ENCODE data around the gene LINC00632.
"Not testable (repeated sequence)": the region's sequence is repeated elsewhere in the genome, so short reads cannot be mapped to it uniquely, and the experiment has no call there.

The LINC00632 gene

DNA sequence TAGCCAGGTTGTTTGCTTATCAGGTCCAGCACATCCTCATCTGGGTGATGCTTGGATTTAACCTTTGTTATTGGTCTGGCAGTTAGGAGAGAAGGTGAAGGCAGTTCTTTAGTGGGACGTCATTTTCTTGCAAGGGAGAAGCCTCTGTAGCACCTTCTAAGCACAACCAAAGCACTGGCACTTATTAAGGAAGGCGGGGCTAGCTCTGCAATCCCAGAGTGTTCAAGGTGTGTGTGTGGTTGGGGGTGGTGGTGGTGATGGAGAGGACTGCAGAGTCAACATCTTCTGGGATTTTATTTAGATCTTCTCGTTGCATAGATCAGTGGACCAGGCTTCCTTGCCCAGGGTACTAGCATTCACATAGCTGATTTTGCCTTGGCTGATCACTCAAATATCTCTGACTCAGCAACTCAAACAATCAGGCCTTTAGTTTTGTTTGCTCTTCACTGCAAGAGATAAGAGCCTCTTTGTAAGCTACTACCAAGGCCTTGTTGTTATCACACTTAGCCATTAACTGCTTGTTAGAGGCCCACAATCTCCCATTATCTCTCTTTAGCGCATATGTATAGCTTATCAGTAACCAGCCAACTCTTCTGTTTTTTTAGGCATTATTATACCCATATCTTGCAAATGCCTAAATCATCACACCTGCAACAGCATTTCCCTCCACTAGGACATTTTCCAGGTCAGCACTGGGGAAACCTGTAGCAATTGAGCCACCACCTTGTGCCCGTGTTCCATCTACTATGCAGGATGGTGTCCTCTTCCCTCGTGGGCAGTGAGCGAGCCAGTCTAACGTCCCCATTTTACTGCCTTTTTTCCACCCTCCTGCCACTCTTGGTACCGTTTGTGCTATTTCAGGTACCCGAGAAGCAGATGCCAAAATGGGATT lies 36.5 kb upstream of the LINC00632 start:
- no peak overlapping the region for H3K4me3 ChIP-seq (ENCODE audit: low read length)
- no peak for TF ChIP-seq EZH2phosphoT487 (IDR thresholded peaks at IDR 0.05; ENCODE audit: borderline replicate concordance, low read length)
- TF ChIP-seq, protein P1, sequence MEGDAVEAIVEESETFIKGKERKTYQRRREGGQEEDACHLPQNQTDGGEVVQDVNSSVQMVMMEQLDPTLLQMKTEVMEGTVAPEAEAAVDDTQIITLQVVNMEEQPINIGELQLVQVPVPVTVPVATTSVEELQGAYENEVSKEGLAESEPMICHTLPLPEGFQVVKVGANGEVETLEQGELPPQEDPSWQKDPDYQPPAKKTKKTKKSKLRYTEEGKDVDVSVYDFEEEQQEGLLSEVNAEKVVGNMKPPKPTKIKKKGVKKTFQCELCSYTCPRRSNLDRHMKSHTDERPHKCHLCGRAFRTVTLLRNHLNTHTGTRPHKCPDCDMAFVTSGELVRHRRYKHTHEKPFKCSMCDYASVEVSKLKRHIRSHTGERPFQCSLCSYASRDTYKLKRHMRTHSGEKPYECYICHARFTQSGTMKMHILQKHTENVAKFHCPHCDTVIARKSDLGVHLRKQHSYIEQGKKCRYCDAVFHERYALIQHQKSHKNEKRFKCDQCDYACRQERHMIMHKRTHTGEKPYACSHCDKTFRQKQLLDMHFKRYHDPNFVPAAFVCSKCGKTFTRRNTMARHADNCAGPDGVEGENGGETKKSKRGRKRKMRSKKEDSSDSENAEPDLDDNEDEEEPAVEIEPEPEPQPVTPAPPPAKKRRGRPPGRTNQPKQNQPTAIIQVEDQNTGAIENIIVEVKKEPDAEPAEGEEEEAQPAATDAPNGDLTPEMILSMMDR (IDR thresholded peaks at IDR 0.05; ENCODE audit: low read depth, low read length, poor library complexity, severe bottlenecking): no peak
- H3K4me2 ChIP-seq (ENCODE audit: low read length): no peak overlapping the region
- no peak overlapping the region for H3K27ac ChIP-seq (ENCODE audit: low read depth, low read length)
- H3K4me1 ChIP-seq (ENCODE audit: control insufficient read depth, low read length): no peaks in the 10 kb centered on the region
- no peaks in the 10 kb centered on the region for H3K9me3 ChIP-seq (ENCODE audit: control insufficient read depth, insufficient read depth, low read length)
- no peaks in the 10 kb centered on the region for H3K79me2 ChIP-seq (ENCODE audit: control insufficient read depth, low read length)
- H3K9me2 ChIP-seq (replicated peaks; ENCODE audit: control insufficient read depth, low read length): no peaks in the 10 kb centered on the region
- H3K27me3 ChIP-seq (ENCODE audit: control insufficient read depth, low read length): no peaks in the 10 kb centered on the region
- no peaks in the 10 kb centered on the region for H3K36me3 ChIP-seq (ENCODE audit: control insufficient read depth, low read length)
- no peaks in the 10 kb centered on the region for H3F3A ChIP-seq (ENCODE audit: control insufficient read depth, insufficient read depth)
- no peaks in the 10 kb centered on the region for H4K20me1 ChIP-seq (ENCODE audit: control insufficient read depth, insufficient read depth, low read depth, low read length)

GRCh38 chrX:140687706-140688105 lies 21.9 kb upstream of the LINC00632 start:
- H3K36me3 ChIP-seq (ENCODE audit: control insufficient read depth, low read length): no peaks in the 10 kb centered on the region
- H3K4me2 ChIP-seq (ENCODE audit: low read length): no peak overlapping the region
- no peaks in the 10 kb centered on the region for H3K9me2 ChIP-seq (replicated peaks; ENCODE audit: control insufficient read depth, low read length)
- no peaks in the 10 kb centered on the region for H3K9me3 ChIP-seq (ENCODE audit: control insufficient read depth, insufficient read depth, low read length)
- H3K27me3 ChIP-seq (ENCODE audit: control insufficient read depth, low read length): no peaks in the 10 kb centered on the region
- no peaks in the 10 kb centered on the region for H4K20me1 ChIP-seq (ENCODE audit: control insufficient read depth, insufficient read depth, low read depth, low read length)
- H3K4me1 ChIP-seq (ENCODE audit: control insufficient read depth, low read length): no peaks in the 10 kb centered on the region
- no peak overlapping the region for H3K27ac ChIP-seq (ENCODE audit: low read depth, low read length)
- no peaks in the 10 kb centered on the region for H3F3A ChIP-seq (ENCODE audit: control insufficient read depth, insufficient read depth)
- H3K4me3 ChIP-seq (ENCODE audit: low read length): no peak overlapping the region
- TF ChIP-seq, protein P1 (IDR thresholded peaks at IDR 0.05; ENCODE audit: low read depth, low read length, poor library complexity, severe bottlenecking): no peak
- TF ChIP-seq EZH2phosphoT487 (IDR thresholded peaks at IDR 0.05; ENCODE audit: borderline replicate concordance, low read length): no peak
- H3K79me2 ChIP-seq (ENCODE audit: control insufficient read depth, low read length): no peaks in the 10 kb centered on the region

- H3K9me2 ChIP-seq (replicated peaks; ENCODE audit: control insufficient read depth, low read length); H3K9me3 ChIP-seq (ENCODE audit: control insufficient read depth, insufficient read depth, low read length); H3K4me1 ChIP-seq (ENCODE audit: control insufficient read depth, low read length); H4K20me1 ChIP-seq (ENCODE audit: control insufficient read depth, insufficient read depth, low read depth, low read length); H3K4me2 ChIP-seq (ENCODE audit: low read length); H3K4me3 ChIP-seq (ENCODE audit: low read length); H3F3A ChIP-seq (ENCODE audit: control insufficient read depth, insufficient read depth); H3K36me3 ChIP-seq (ENCODE audit: control insufficient read depth, low read length); H3K79me2 ChIP-seq (ENCODE audit: control insufficient read depth, low read length); H3K27me3 ChIP-seq (ENCODE audit: control insufficient read depth, low read length); H3K27ac ChIP-seq (ENCODE audit: low read depth, low read length): not testable (repeated sequence)
These were observed 18.0 kb upstream of the LINC00632 start for GRCh38 chrX:140691596-140691995.

DNA sequence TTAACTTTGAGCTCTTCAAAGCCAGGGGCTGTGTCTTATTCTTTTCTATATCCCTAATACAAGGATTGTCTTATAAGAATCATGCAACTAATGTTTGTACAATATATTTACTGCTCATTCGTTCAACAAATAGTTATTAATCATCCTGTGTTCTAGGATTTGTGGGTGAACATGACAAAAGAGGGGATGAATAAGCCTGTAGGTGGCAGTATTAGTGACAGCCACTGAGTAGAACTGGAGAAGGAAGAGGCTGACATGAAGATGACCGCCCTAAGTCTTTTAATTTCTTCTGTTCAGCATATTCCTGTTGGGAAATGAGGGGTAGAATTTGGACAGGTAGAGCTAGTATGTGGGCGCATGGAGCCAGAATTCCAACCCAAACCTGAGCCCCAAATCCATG lies 11.9 kb upstream of the LINC00632 start:
- Histone ChIP-seq H3K9me3 (ENCODE audit: control insufficient read depth, insufficient read depth, low read length) (no peaks in the 10 kb centered on the region), H3K36me3 (ENCODE audit: control insufficient read depth, low read length) (no peaks in the 10 kb centered on the region), H3K4me3 (ENCODE audit: low read length) (no peak overlapping the region), H3K4me2 (ENCODE audit: low read length) (no peak overlapping the region), H4K20me1 (ENCODE audit: control insufficient read depth, insufficient read depth, low read depth, low read length) (no peaks in the 10 kb centered on the region), H3F3A (ENCODE audit: control insufficient read depth, insufficient read depth) (no peaks in the 10 kb centered on the region), H3K79me2 (ENCODE audit: control insufficient read depth, low read length) (no peaks in the 10 kb centered on the region), H3K9me2 (replicated peaks; ENCODE audit: control insufficient read depth, low read length) (no peaks in the 10 kb centered on the region), H3K27me3 (ENCODE audit: control insufficient read depth, low read length) (no peaks in the 10 kb centered on the region), H3K27ac (ENCODE audit: low read depth, low read length) (no peak overlapping the region), H3K4me1 (ENCODE audit: control insufficient read depth, low read length) (no peaks in the 10 kb centered on the region)
- TF ChIP-seq, protein P1 (IDR thresholded peaks at IDR 0.05; ENCODE audit: low read depth, low read length, poor library complexity, severe bottlenecking): peak; percentile 29
- no peak for TF ChIP-seq EZH2phosphoT487 (IDR thresholded peaks at IDR 0.05; ENCODE audit: borderline replicate concordance, low read length)
